ENCODE data around the gene TMEM187.

GRCh38 chrX:154011376-154012335, 39.1 kb downstream of the TMEM187 start:
- TF ChIP-seq CTCF (IDR thresholded peaks at IDR 0.05) (no peak), POLR2A (IDR thresholded peaks at IDR 0.05) (no peak), POLR2AphosphoS5 (IDR thresholded peaks at IDR 0.05; ENCODE audit: insufficient read depth in 1 of 2, low read depth in 1 of 2) (no peak)
